ENCODE data around the gene TMEM109.
A peak's percentile ranks its signal among the peaks of the same experiment; 100 is the strongest.

Gene TMEM109

GRCh38 chr11:60970890-60971289 is 56.9 kb downstream of the TMEM109 start:
- DNase-seq (ENCODE audit: low read depth), result no peak

- peak; percentile 46 for DNase-seq (ENCODE audit: low read depth)
Observed at GRCh38 chr11:60971520-60971919, 57.6 kb downstream of the TMEM109 start, which contains the start of gene CD6. Gene CD6, plus strand, starts transcription at chr11:60971680. Its CDS starts 186 bp downstream, at chr11:60971866.

GRCh38 chr11:60972182-60973030 is 58.4 kb downstream of the TMEM109 start:
- DNase-seq (ENCODE audit: low read depth), result no peak
